ENCODE data around the gene TEKT3. TPM values are rescaled to one million over a fixed set of nuclear protein-coding genes. Genes with fewer than 3 reads are reported as not detected.

TEKT3 gene
- total RNA-seq, 1 donor from 2014 or later = not detected

DNA sequence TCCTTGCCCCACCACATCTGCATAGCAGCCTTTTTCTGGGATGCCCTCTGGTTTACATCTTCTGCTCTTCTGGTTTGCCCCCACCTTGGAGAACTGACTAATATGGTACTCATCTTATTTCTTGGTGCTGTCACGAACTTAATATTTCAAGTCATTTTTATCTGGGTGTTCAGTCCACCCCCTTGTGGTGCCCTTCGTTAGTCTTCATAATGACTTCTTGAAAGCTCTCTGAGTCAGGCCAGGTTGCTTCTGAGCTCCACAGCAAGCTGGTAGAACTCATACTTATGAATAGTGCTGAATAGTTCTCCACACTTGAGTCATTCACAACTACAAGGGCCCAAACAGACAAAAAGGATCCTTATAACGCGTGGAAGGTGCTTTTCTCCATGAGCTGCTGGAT lies 35.8 kb upstream of the TEKT3 start:
- Histone ChIP-seq H3K27me3 (ENCODE audit: control insufficient read depth, insufficient read depth, low read length) (no peaks in the 10 kb centered on the region), H3K36me3 (ENCODE audit: control insufficient read depth, insufficient read depth, low read length) (no peaks in the 10 kb centered on the region), H3K4me3 (ENCODE audit: low read depth, low read length) (no peak overlapping the region)
- no peak for TF ChIP-seq CTCF (IDR thresholded peaks at IDR 0.05; ENCODE audit: insufficient read depth, low read length, severe bottlenecking)
- DNase-seq (ENCODE audit: low read depth) = peak; percentile 7
- FAIRE-seq = no peak

GRCh38 chr17:15371376-15372130 lies 30.2 kb upstream of the TEKT3 start:
- no peak for TF ChIP-seq CTCF (IDR thresholded peaks at IDR 0.05; ENCODE audit: insufficient read depth, low read length, severe bottlenecking)
- no peaks in the 10 kb centered on the region for H3K27me3 ChIP-seq (ENCODE audit: control insufficient read depth, insufficient read depth, low read length)
- H3K4me3 ChIP-seq (ENCODE audit: low read depth, low read length) = no peak overlapping the region
- FAIRE-seq = no peak
- no peak for DNase-seq (ENCODE audit: low read depth)
- H3K36me3 ChIP-seq (ENCODE audit: control insufficient read depth, insufficient read depth, low read length) = no peaks in the 10 kb centered on the region

DNA sequence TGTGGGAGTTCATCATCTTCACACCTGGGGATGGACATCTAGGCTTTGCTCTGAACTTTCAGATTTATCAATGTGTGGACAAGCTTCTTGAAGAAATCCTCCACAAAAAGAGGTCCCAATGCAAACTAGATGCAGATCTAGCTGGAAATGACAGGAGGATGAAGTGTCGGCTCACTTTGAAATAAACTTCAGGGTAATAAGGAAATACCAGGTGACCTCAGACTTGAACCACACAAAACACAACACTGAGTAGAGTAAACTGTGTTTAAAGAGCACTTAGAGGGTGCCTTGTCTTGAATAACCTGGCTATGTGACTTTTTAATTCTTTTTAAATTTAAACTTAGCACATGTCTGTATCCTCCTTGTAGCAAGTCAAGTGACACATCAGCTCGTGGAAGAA lies 27.2 kb upstream of the TEKT3 start:
- FAIRE-seq (no peak), DNase-seq (ENCODE audit: low read depth) (no peak)
- H3K36me3 ChIP-seq (ENCODE audit: control insufficient read depth, insufficient read depth, low read length) = no peaks in the 10 kb centered on the region
- no peak for TF ChIP-seq CTCF (IDR thresholded peaks at IDR 0.05; ENCODE audit: insufficient read depth, low read length, severe bottlenecking)
- H3K27me3 ChIP-seq (ENCODE audit: control insufficient read depth, insufficient read depth, low read length) = no peaks in the 10 kb centered on the region
- no peak overlapping the region for H3K4me3 ChIP-seq (ENCODE audit: low read depth, low read length)

- DNase-seq (ENCODE audit: low read depth) (no peak), FAIRE-seq (no peak)
- no peak for TF ChIP-seq CTCF (IDR thresholded peaks at IDR 0.05; ENCODE audit: insufficient read depth, low read length, severe bottlenecking)
- Histone ChIP-seq H3K4me3 (ENCODE audit: low read depth, low read length) (no peak overlapping the region), H3K27me3 (ENCODE audit: control insufficient read depth, insufficient read depth, low read length) (no peaks in the 10 kb centered on the region), H3K36me3 (ENCODE audit: control insufficient read depth, insufficient read depth, low read length) (no peaks in the 10 kb centered on the region)
These were observed 24.6 kb upstream of the TEKT3 start for GRCh38 chr17:15366026-15366425.

- no peaks in the 10 kb centered on the region for H3K36me3 ChIP-seq (ENCODE audit: control insufficient read depth, insufficient read depth, low read length)
- FAIRE-seq (no peak), DNase-seq (ENCODE audit: low read depth) (peak; percentile 57)
- H3K27me3 ChIP-seq (ENCODE audit: control insufficient read depth, insufficient read depth, low read length) = no peaks in the 10 kb centered on the region
- no peak overlapping the region for H3K4me3 ChIP-seq (ENCODE audit: low read depth, low read length)
- TF ChIP-seq CTCF (IDR thresholded peaks at IDR 0.05; ENCODE audit: insufficient read depth, low read length, severe bottlenecking) = no peak
These were observed 23.2 kb upstream of the TEKT3 start for GRCh38 chr17:15364615-15365014.

- FAIRE-seq (no peak), DNase-seq (ENCODE audit: low read depth) (no peak)
- H3K4me3 ChIP-seq (ENCODE audit: low read depth, low read length) = no peak overlapping the region
- TF ChIP-seq CTCF (IDR thresholded peaks at IDR 0.05; ENCODE audit: insufficient read depth, low read length, severe bottlenecking) = no peak
- no peaks in the 10 kb centered on the region for H3K27me3 ChIP-seq (ENCODE audit: control insufficient read depth, insufficient read depth, low read length)
- H3K36me3 ChIP-seq (ENCODE audit: control insufficient read depth, insufficient read depth, low read length) = no peaks in the 10 kb centered on the region
These were observed 22.3 kb upstream of the TEKT3 start for GRCh38 chr17:15363702-15364101.

Measured in bronchial epithelial cell (primary cell).